ENCODE measurements around the gene SMPD1.

- no peak for TF ChIP-seq POLR2AphosphoS5 (IDR thresholded peaks at IDR 0.05)
- TF ChIP-seq POLR2A (IDR thresholded peaks at IDR 0.05), result no peak
- TF ChIP-seq CTCF (IDR thresholded peaks at IDR 0.05), result no peak
These were observed 5.3 kb downstream of the SMPD1 start for GRCh38 chr11:6395470-6396060.
